EH (cell line): ENCODE measurements around the gene ALDOB.

Source experiments
- DNase-seq: peaks from one replicate; pipeline ENCODE4 v3.0.0-alpha.2; 2015; ENCODE audit warnings: low read depth

ALDOB gene

DNA sequence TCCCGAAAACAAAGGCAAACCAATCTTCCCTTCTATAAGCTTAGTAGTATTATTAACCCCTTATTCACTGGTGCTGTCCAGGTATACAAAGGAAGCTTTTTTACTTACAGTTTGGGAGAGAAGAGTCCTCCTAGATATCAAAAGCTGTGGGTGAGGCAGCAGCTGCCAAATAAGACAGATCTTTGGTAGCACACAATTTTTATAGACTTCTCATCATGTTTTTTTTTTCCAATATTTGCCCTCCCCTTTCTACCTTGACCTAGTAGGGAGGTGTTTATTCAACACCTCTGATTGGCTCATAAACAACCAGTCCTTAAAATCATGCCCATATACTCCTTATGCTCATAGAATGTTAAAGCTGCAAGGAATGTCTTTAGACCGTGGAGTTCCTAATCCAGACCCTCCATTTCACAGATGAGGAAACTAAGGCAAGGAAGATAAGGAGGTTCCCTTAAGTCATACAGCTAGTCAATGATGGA, at the start of gene ALDOB:
Gene ALDOB (minus strand): TSS at position 174 of the 479 bp plus-strand sequence. CDS start 4,887 bp downstream, outside the sequence.
- no peak for DNase-seq

DNA sequence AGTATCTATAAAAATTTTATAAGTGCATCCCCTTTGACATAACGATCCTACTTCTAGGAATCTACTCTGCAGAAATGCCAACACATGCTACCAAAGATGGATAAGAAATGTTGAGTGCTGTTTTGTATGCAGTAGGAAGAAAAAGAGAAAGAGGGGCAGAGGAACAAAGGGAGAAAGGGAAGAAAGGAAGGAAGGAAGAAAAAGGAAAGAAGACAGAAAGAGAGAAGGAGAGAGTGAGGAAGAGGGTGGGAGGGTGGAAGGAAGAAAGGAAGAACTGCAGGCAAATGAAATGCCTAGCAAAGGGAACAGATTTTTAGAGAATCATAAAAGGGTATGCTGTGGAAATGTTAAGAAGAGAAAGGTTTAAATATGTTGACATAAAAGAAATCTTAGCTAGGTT, 48.5 kb upstream of the ALDOB start:
- DNase-seq: no peak

DNA sequence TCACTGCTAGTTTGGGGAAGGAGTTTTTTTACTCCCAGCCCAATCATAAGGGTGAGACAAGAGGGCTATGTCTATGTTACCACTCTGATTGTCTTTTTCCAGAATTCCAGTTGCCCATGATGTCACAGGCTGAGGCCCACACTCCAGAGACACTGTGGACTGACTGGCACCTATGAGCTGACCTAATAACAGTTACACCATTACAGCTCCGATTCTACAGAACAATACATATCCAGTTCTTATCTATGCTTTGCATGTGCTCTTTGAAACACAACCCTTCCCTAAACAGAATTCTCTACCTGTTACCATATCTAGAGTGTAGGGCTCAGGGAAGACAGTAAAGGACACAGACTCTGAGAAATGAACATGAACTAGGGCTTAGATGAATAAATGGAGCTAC, 45.7 kb upstream of the ALDOB start:
- no peak for DNase-seq

DNA sequence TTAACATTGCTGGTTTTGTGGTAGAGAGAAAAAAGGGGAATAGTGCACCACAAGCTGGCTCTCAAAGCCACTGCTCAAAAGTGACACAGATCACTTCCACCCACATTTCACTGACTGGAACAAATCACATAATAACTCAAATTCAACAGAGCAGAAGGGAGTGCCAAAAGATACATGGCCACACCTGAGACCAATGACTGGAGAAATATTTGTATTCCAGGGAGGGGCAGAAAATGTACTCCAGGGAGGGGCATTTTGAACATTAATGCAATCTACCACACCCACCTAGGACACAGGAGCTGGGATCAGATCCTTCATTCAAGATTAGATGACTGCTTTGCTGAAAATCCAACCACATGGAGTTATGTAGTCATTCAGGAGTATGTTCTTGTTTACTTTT, 44.8 kb upstream of the ALDOB start:
- DNase-seq: no peak

DNA sequence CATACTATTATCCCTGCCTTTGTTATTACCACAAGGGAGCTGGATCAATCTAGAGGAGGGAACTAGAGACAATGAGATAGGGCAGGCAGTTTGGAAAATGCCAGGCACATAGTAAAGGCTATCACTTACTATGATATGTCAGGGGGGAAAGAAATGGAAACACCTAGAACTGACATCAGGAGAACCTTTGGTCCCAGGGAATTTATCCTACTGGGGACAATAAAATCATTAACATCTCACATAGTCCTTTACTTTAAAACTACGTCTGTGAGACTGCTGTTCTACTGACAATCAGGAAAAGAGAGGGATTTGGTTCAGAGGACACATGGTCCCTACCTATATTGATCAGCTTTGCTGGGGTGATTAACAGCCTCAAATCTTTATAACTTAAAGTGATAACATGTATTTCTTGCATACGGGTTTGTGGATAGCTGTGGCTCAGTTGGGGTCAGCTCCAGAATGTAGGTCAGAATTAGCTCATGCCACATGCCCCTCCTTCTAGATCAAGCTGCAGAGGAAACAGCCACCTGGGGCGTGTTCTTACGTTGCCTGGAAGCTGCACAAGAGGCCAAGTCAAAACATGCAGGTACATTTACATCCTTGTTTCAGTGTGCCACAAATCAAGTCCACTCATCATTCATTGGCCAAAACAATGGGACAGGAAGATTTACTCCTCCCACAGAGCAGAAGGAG, 43.9 kb upstream of the ALDOB start:
- DNase-seq: no peak

DNA sequence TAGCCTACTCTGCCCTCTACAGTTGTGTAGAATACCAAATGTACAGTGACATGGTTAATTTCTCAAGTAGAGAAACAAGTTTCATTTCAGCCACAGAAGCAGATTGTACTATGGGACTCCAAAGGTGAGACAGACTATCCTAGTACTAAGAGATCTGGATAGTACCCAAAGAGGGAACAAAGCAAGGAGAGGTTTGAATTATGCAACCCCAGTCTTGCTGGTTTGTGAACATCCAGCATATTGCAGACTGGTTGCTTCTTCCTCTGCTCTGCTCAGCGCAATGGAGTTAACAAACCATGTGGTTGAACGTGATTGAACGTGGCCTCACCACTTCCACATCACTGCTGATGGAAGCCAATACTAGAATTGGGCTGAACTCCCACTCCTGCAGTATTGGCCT, 43.3 kb upstream of the ALDOB start:
- DNase-seq: no peak

DNA sequence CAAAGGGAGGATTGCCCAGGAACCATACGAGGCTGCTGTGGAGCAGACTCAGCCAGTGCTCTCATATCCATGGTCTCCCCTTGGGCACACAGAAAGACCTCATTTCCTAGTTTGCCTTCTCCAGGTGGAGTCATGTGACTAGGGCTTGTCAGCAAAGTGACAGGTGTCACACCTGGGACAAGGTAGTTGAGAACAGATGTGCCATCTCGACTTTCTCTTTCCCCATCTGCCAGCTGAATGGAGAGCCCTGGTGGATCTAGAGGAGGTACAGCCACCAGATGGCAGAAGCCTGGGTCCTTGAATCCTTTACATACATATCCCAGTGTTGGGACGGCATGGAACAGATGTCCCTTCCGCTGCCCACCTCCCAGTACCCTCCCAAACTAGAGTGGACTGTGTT, 42.9 kb upstream of the ALDOB start:
- no peak for DNase-seq

DNA sequence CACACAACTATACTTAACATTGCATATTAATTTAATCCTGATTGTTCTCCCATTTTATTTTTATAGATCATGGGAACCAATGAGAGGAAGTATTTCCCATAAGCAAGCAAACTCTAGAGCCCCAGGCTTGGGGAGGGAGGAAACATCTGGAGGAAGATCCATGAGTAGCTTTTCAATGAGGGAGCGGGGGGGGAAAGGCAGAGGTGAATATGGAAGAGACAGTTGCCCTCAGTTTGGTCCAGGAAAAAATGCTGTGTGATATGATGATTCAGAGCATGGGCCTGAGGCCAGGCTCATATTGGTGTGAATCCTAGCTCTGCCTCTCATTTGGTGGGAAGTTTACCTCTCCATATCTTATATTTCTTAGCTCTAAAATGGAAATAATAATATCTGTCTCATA, 42.2 kb upstream of the ALDOB start:
- peak; percentile 52 for DNase-seq

DNA sequence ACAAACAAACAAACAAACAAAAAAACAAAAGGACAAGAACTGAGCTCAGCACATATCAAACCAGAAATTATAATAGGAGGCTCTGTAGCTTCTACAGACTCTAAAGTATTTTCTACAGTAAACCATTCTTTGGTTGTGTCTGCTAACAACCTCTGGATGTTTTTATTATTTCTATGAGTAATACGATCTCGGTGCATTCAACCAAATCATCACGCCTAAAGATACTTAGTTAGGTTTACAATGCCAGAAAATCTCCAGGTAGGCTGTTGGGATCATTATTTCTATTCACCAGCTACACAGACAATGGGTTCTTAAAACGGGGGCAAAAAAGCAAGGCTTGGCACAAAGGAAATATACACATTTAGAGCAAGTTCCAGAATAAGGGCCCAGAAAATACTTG, 41.6 kb upstream of the ALDOB start:
- DNase-seq: peak; percentile 36

DNA sequence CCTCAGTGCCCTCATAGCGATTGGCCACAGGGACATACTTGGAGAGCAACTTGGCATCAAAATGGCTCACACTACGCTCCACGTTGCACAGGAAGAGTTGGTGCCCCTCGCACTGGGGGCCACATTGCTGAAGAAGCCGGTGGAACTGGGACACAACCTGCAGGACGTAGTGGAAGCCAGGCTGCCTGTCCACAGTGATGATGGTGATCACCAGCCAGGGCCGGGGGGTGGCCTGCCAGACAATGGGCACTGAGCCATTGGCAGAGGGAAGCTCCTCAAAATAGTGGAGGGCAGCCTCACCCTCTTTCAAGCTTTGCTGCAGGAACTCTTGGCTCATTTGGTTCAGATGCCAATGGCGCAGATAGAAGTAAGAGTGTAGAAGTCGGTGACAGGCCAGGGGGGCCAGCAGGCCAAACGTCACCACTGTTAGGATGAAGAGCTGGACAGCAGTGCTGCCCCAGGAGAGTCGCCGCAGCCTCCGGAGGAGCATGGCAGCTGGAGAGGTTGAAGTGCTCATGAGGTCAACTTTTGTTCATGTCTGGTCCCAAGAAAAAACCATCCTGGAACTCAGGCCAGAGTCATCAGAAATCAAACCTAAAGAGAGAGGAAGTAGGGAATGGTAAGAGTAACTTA, 41.1 kb upstream of the ALDOB start:
- no peak for DNase-seq

DNA sequence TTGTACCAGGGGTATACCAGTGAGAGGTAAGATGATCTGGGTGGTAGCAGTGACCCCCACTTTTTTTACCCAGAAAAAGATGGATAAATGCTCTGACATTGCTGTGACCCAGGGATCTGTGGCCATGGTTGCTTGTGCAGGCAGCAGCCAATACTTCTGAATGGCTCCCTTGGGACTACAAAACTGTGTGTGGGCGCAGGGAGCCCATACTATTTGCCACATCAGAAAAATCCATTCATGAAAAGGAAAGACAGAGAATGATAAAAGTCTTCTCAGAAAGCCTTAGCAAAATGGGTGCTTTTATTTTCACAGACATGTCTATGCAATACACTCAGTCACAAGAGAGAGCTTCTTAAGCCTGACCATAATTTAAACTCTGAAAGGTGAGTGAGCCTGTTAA, 37.3 kb upstream of the ALDOB start:
- DNase-seq: no peak

DNA sequence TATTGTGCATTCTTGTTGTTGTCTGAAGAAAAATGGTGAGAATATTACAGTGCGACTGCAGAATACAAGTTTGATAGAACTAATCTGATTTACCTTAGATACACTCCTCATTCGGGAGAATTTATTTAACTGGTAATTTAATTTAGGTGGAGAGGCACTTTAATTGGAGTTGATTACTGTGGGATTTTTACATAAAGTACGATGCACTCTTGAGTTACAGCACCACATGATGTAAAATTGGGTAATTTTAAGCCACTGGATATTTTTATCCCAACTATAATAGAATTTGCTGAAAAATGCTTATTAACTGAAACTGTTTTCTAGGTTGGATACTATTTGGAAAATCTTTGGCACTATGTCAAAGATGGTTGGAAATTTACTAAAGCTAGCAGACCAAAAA, 35.4 kb upstream of the ALDOB start:
- DNase-seq: no peak

DNA sequence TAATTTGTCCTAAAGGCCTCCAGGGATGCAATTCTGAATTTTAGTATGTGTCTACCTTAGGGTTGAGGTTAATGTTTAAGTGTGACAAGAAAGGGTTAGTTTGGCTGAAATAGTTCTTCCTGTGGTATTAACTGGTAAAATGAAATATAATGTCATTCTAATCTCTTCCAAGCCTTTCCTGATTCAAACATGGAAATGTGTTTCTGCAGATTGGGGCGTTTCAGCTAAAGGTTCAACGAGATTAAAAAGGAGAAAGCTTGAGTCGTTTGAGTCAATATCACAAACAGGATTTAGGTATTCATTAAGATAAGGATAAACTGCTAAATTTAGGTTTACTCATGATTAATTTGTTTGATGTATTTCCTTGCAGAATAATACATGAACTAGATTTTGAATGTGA, 34.4 kb upstream of the ALDOB start:
- no peak for DNase-seq

DNA sequence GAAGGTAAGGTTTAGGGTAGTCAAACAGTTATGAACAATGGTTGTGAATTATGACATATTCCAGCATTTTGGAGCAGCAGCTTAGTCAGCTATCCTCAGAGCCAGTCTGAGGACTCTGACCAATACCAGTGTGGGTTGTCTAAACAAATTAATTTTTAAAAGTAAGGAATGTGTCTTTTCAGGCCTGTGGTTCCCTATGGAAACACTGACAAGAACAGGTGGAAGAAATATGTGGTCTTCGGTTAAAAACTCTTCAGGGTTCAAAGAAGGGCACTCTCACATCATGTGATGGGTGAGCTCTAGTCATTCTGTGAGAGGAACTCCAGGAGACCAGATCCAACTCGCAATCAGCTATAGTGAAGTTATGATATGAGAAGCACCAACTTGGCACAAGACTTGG, 33.5 kb upstream of the ALDOB start:
- no peak for DNase-seq

DNA sequence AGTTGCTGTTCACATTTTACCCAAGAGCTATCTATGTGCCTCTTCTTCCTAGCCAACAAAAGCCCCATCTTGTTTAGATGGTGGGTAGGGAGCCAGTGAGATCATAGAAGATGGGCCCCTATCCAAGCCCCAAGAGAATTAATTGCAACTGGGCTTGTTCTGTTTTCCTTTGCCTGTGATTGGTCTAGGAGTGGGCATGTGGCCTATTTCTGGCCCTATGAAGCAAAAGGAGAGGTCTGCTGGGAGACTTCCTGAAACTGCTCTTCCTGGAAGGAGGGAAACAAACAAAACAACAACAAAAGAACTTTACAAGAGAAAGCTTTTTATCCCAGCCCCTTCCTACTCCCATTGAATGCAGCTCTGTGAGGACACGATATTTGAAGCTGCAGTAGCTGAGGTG, 32.5 kb upstream of the ALDOB start:
- no peak for DNase-seq

DNA sequence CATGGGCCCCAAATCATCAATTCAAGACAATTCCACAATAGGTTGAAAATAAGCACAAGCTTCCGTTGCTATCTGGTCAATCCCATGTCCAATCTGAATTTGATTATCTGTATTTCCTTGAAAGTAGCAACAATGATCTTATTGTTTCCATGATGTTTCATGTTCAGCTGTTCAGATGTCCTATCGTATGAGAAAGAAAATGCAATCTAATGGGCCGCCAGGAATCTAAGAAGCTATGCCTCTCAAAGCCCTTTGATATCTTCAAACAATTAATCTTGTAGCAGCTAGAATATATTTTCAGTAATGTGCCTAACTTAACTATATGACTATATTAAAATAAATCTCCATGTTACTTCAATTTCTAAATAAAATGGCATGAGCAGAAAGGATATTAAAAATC, 32.1 kb upstream of the ALDOB start:
- no peak for DNase-seq

DNA sequence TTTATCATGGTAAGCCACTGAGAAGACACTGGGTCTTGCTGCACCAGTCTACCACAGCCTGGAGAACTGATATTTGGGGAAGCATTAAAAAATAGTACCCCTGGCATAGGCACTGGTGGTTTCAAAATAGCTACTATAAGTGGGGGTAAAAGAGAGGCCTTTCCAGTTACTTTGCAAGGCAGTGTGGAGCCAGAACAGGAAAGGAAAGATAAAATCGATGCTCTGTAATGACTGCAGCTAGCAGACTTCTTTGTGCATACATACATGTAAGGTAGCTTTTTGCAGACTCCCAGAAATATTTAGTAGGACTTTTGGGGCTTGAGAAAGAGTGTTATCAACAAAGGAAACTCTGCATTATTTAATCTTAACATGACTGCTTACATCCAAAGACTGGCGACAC, 31.3 kb upstream of the ALDOB start:
- no peak for DNase-seq

DNA sequence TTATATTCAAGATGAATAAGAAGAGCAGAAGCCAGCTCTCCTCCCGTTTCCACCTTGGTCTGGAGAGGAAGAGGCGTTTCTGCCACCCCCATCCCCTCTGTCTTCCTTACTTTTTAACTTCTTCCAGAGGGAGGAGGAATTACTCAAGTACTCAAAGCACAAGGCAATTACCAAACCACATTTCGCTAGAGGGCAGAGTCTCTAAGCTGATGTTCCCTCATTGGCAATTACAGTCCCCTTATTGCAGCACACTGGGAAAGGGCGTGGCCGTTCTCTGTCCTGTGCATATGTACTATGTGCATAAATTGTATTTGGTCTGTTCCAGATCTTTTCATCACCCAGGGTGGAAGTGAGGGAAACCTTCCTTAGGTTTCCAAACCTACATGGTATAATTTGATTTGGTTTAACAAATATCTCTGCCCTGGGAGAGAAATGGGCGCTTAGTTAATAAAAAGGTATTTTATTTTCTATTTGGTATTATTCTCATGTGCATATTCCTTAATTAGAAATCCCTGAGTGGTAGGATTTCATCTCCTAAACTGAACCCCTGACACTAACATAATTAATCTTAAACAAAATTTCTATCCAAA, 29.8 kb upstream of the ALDOB start:
- peak; percentile 84 for DNase-seq

DNA sequence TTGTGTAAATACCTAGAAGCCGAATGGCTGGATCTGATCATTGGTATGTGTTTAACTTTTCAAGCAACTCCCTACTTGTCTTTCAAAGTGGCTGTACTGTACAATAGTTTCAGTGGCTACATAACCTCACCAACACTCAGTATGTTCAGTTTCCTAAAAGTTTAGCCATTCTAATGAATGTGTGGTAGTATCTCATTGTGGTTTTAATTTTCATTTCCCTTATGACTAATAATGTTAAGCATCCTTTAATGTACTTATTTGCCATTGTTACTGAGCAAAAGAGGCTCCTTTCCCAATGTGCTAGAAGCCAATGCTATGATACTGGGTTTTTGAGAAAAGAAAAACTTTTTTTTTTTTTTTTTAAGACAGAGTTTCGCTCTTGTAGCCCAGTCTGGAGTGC, 27.8 kb upstream of the ALDOB start:
- peak; percentile 80 for DNase-seq

DNA sequence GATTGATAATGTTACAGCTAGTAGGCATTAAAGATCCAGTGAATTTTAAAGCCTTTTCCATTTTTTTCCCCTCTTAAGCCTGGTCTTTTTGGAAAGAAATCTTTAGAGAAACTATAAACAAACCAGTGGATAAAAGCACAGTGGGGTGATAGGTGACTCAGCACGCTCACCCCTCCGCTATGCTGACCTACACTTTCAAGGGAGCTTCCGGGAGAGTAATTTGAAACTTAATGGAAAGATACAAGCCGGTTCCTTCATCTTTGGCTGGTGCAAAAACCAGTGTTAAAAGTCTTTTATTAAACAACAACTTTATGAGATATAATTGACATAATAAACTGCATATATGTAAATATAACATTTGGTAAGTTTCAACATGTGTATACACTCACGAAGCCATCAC, 27.0 kb upstream of the ALDOB start:
- DNase-seq: peak; percentile 81

DNA sequence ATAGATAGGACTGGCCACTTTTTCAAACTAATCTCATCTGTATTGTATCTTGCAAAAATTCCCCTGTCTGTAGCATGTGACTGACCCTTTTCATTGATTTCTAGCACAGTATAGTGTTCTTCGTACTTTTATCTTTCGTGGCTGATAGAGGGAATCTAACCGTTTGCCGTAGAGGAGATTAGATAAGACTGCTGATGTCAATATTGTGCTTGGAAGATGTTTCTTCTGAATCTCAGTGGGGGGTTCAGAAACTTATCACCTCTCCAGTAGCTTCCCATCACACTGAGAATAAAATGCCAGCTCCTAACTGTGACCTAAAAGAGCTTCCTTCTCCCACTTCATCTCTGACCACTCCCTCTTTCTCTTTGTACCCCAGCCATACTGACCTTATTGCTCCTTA, 25.4 kb upstream of the ALDOB start:
- DNase-seq: no peak

DNA sequence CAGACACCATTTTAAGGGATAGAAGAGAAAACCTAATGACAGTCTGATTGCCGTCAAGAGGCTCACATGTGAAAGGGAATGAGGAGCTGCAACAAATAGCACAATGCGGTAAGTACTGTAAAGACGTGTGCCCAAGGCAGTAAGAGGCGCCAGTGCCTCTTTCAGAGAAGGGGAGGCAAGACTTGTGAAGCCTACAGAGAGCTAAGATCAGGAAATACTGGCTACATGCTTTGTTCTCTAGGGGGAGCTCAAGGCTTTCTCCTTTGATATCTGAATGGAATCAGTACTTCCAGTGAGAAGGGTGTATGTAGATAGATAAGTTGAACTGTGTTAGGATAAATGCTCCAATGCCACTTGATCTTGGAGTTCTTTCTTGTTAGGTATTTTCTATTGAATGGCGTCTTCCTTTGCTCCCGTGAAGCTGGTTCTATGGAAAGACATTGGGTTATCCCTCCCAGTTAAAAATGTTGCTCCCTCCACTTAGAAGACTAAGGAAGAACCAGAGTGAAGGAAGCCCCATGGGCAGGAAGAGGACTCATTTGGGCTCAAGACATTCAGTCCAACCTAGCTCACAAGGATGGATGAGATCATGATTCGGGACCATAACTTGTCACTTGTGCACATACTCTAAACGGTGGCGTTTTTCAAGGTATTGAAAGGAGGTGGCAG, 23.5 kb upstream of the ALDOB start:
- DNase-seq: peak; percentile 81

DNA sequence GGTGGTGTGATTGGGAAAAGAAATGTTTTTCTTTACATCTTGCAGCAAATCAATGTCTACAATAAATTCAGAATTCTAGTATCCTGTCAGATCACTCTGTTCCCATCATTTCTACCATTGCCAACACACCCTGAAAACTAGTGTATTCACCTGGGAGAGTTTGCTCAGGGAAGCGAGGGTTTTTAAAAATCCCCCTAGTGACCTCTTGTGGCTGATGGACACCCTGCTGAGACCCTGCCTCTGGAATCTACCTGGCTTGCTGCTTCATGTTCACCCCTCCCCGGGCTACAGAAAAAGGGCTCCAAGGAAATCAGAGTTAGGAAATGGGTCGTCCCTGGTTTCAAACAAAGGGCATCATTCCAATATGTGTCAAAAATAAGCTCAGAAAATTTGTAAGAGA, 21.4 kb upstream of the ALDOB start:
- DNase-seq: no peak
